BLaER1 treated with 17β-estradiol and CSF1 and Interleukin-3, amounts not matched to agents 10 nM and 100 nM (cell line): ENCODE measurements around the gene UVRAG.

ENCODE experiments used
- H3K27ac ChIP-seq, 11 experiments: shearing (Covaris generic); formaldehyde crosslinking; 2 replicates each; pipeline ENCODE4 v1.8.1; 2022
- H3K27me3 ChIP-seq, 11 experiments: shearing (Covaris generic); formaldehyde crosslinking; 2 replicates each; pipeline ENCODE4 v1.8.1; 2022
- H3K36me3 ChIP-seq, 11 experiments: shearing (Covaris generic); formaldehyde crosslinking; 2 replicates each; pipeline ENCODE4 v1.8.1; 2022
- H3K4me1 ChIP-seq, 10 experiments: shearing (Covaris generic); formaldehyde crosslinking; 2 replicates each; pipeline ENCODE4 v1.8.1; 2022
- H3K4me2 ChIP-seq, 11 experiments: shearing (Covaris generic); formaldehyde crosslinking; 2 replicates each; pipeline ENCODE4 v1.8.1; 2022
- H3K4me3 ChIP-seq, 10 experiments: shearing (Covaris generic); formaldehyde crosslinking; 2 replicates each; pipeline ENCODE4 v1.8.1; 2022
- H3K9ac ChIP-seq, 11 experiments: shearing (Covaris generic); formaldehyde crosslinking; 2 replicates each; pipeline ENCODE4 v1.8.1; 2022
- H3K9me3 ChIP-seq, 11 experiments: shearing (Covaris generic); formaldehyde crosslinking; replicated peaks in 1 of 11; 2 replicates each; pipeline ENCODE4 v1.8.1; 2022
- H4K20me1 ChIP-seq, 11 experiments: shearing (Covaris generic); formaldehyde crosslinking; 2 replicates each; pipeline ENCODE4 v1.8.1; 2022
- Cebpa-rat ChIP-seq, 11 experiments: shearing (Covaris generic); IDR thresholded peaks; 2 replicates each; pipeline ENCODE4 v1.8.1; 2022

UVRAG gene

DNA sequence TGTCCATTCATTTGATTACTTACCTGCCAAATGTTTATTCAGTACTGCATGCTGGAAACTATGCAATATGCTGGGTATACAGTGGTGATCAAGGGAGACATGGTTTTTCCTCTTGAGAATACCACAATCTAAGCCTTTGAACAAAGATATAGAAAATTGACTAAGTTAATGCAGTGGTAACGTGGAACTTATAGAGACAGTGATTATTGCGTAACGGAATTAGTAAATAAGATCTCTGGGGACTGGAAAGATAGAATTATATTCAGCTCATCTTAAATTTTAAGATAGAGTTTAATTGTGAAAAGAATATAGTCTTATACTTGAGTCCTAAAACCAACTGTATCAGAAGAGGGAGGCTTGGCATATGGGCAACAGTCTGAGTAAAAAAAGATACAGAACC is 129.5 kb downstream of the UVRAG start:
- H3K36me3 ChIP-seq: no peaks in the 10 kb centered on the region
- no peak overlapping the region for H3K4me3 ChIP-seq
- H3K9me3 ChIP-seq: no peaks in the 10 kb centered on the region
- H3K4me1 ChIP-seq: peaks cover 27 to 39% (median 33%) of the 10 kb centered on the region in 10 experiments
- peaks cover 7 to 56% (median 22%) of the 10 kb centered on the region in 11 experiments; a peak in 13 of 22 replicates for H4K20me1 ChIP-seq
- H3K27me3 ChIP-seq: no peaks in the 10 kb centered on the region
- 0 out of 22 replicates have a peak overlapping the region, but pooled peaks of 1 of the 11 experiments have one; percentile 64 for H3K4me2 ChIP-seq
- TF ChIP-seq Cebpa-rat (IDR thresholded peaks at IDR 0.05): peak in 3 of 11 experiments; percentile 24 to 54 (median 47); a peak in 3 of 22 replicates
- no peak overlapping the region for H3K27ac ChIP-seq
- no peak overlapping the region for H3K9ac ChIP-seq

DNA sequence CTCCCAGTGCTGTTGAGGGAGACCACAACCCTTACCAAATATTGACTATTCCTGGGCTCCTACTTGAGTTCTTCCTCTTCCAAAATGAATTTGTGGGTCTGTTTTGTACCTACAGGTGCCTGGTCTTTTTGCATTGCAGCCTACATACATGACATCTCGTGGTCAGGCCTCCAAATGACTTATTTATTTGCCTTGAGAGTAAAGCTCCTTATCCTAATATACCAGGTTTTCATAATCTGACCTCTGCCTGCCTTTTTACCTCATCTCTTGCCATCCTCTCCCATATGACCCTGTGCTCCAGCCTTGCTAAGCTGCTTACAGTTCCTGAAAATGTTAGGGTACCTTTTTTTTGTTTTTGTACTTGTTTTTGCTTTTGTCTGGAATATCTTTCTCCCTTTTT is 130.4 kb downstream of the UVRAG start:
- H3K4me2 ChIP-seq: peak overlapping the region; percentile 5 to 82 (median 64); a peak in 16 of 22 replicates
- peaks cover 27 to 39% (median 33%) of the 10 kb centered on the region in 10 experiments for H3K4me1 ChIP-seq
- H3K27ac ChIP-seq: no peak overlapping the region
- H4K20me1 ChIP-seq: peaks cover 7 to 60% (median 22%) of the 10 kb centered on the region in 11 experiments; a peak in 14 of 22 replicates
- no peak overlapping the region for H3K4me3 ChIP-seq
- no peaks in the 10 kb centered on the region for H3K27me3 ChIP-seq
- TF ChIP-seq Cebpa-rat (IDR thresholded peaks at IDR 0.05): no peak
- H3K9ac ChIP-seq: no peak overlapping the region
- H3K9me3 ChIP-seq: no peaks in the 10 kb centered on the region
- no peaks in the 10 kb centered on the region for H3K36me3 ChIP-seq

DNA sequence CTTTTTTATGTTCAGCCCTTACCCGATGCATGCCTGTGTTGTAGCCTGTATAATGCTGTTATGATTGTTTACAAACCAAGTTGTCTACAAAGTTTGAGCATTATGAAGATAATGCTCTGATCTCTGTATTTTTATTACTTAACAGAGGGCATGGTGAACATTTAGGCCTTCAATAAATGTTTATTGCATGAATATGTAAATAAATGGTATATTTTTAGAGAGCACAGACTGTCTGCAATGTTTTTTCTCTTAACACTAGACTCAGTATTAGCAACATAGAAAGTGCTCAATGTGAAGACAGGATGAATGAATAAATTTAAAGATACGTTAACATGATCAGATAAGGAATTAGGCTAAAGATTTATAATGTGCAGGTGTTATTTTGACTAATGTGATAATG is 130.9 kb downstream of the UVRAG start:
- Histone ChIP-seq H3K36me3 (no peaks in the 10 kb centered on the region), H3K27ac (no peak overlapping the region), H3K4me2 (peak overlapping the region; percentile 53 to 82 (median 74); a peak in 18 of 22 replicates), H3K27me3 (no peaks in the 10 kb centered on the region), H4K20me1 (peaks cover 7 to 61% (median 22%) of the 10 kb centered on the region in 11 experiments; a peak in 14 of 22 replicates), H3K9ac (no peak overlapping the region), H3K4me3 (no peak overlapping the region), H3K4me1 (peaks cover 27 to 39% (median 32%) of the 10 kb centered on the region in 10 experiments), H3K9me3 (no peaks in the 10 kb centered on the region)
- TF ChIP-seq Cebpa-rat (IDR thresholded peaks at IDR 0.05): no peak

DNA sequence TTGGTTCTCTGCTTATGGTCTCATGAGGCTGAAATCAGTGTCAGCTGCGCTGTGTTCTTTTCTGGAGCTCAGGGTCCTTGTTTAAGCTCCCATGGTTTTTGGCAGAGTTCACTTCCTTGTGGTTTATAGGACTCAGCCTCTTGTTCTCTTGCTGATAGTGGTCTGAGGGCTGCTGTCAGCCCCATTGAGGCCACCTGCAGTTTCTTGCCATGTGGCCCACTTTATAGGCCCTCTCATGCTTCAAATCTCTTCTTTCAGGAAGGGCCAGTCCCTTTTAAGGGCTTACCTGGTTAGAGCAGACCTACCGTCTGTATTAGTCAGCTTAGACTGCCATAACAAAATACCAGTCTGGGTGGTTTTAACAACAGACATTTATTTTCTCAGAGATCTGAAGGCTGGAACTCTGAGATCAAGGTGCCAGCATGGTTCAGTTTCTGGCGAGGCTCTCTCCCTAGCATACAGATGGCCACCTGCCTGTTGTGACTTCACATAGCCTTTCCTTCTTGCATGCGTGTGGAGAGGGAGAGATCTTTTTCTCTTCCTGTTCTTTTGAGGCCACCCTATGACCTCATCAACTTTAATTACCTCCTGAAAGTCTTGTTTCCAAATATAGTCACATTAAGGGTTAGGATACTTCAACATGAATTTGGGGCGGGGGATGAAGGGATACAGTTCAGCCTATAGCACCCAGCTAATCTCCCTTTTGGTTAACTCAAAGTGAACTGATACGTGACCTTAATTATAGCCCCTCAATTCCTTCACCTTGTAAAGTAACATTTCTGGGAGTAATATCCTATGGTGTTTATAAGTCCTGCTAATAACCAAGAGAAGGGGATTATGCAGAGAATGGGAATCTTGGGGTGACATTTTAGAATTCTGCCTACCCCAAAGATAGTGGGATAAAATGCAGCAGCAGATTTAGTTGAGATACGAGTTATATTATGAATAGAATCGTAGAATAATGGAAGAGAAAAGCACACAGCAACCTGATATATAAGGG is 131.8 kb downstream of the UVRAG start:
- TF ChIP-seq Cebpa-rat (IDR thresholded peaks at IDR 0.05): no peak
- Histone ChIP-seq H3K4me1 (peaks cover 22 to 32% (median 27%) of the 10 kb centered on the region in 10 experiments), H3K4me2 (peak overlapping the region; percentile 53 to 82 (median 74)), H4K20me1 (peaks cover 7 to 56% (median 22%) of the 10 kb centered on the region in 11 experiments; a peak in 14 of 22 replicates), H3K9me3 (no peaks in the 10 kb centered on the region), H3K27ac (peak overlapping the region in 4 of 11 experiments; percentile 1 to 45 (median 20); a peak in 4 of 22 replicates), H3K9ac (peak overlapping the region in 2 of 11 experiments; percentile 7 to 23; a peak in 2 of 22 replicates), H3K36me3 (no peaks in the 10 kb centered on the region), H3K27me3 (no peaks in the 10 kb centered on the region), H3K4me3 (no peak overlapping the region)

DNA sequence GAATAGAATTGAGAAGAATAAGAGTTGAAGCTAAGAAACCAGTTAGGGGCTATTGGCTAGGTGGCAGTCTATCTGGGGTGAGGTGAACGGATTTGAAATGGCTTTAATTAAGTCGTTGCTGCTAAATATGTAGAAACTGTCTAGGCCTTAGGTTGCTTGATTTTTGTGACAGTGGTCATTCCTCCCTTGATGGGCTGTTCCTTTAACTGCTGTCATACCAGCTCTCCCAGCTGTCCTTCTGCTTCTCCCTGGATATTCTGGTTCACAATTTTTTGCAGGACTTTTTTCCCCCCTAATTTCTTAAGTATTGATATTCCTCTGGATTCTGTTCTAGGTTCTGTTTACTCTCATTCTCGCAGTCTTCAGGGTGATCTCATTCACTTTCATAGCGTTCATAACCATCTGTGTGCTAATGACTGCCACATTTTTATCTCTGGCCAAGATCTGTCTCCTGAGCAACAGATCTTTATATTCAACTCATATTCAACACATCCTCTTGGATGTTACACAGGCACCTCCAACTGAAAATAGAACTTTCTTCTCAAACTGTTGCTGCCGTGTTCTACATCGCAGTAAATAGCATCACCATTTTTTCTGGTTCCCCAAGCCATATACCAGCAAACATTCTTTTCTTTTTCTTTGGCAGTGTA is 134.1 kb downstream of the UVRAG start:
- Histone ChIP-seq H4K20me1 (peaks cover 7 to 52% (median 22%) of the 10 kb centered on the region in 11 experiments; a peak in 14 of 22 replicates), H3K9ac (no peak overlapping the region), H3K9me3 (no peaks in the 10 kb centered on the region), H3K4me1 (peaks cover 20 to 32% (median 26%) of the 10 kb centered on the region in 10 experiments), H3K36me3 (no peaks in the 10 kb centered on the region; a peak in 1 of 22 replicates), H3K4me2 (no peak overlapping the region), H3K27ac (no peak overlapping the region), H3K27me3 (no peaks in the 10 kb centered on the region), H3K4me3 (no peak overlapping the region)
- no peak for TF ChIP-seq Cebpa-rat (IDR thresholded peaks at IDR 0.05)

DNA sequence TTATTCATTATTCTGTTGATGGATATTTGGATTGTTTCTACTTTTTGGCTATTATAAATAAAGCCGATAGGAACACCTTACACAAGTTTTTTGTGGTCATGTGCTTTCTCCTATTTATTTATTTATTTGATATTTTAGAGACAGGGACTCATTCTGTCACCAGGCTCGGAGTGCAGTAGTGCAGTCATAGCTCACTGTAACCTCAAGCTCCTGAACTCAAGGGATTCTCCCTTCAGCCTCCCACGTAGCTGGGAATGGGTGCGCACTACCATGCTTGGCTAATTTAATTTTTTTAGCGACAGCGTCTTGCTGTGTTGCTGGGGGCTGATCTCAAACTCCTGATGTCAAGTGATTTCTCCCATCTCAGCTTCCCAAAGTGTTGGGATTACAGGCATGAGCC is 135.1 kb downstream of the UVRAG start:
- Histone ChIP-seq H3K4me2 (no peak overlapping the region), H3K27me3 (no peaks in the 10 kb centered on the region), H3K4me3 (no peak overlapping the region), H3K9ac (no peak overlapping the region), H4K20me1 (peaks cover 7 to 47% (median 21%) of the 10 kb centered on the region in 11 experiments; a peak in 14 of 22 replicates), H3K27ac (no peak overlapping the region), H3K9me3 (no peaks in the 10 kb centered on the region), H3K4me1 (peaks cover 20 to 27% (median 23%) of the 10 kb centered on the region in 10 experiments), H3K36me3 (peaks cover 0 to 7% (median 0%) of the 10 kb centered on the region in 11 experiments; a peak in 4 of 22 replicates)
- TF ChIP-seq Cebpa-rat (IDR thresholded peaks at IDR 0.05): no peak

DNA sequence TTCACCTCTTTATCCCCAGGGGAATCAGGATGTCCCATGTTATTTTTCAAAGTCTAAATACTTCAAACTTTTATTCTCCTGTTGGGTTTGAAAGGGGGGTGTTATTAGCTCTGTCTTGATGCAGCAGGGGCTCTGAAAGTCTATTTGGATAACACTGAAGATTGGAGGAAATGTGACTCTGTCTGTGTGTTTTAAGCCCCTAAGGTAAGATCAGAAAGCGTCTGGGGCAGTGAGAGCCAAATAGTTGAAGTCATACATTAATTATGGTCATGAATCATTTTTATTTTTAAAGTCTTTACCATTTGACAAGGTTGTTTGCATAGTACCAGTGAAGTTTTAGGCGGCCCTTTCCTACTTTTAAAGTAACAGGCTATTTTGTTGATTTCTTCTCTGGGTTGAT is 139.0 kb downstream of the UVRAG start:
- H3K9ac ChIP-seq: no peak overlapping the region

DNA sequence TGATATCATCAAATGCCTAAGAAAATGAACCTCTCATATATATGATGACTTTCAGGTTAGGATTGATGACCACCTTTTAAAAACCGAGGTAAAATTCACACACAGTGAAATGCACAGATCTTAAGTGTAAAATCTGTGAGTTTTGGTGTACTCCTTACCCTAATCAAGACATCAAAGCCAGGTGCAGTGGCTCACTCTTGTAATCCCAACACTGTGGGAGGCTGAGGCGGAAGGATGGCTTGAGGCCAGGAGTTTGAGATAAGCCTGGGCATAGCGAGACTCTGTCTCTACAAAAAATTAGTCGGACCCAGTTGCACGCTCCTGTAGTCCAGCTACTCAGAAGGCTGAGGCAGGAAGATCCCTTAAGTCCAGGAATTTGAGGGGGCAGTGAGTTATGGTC is 140.4 kb downstream of the UVRAG start:
- Histone ChIP-seq H3K27me3 (no peaks in the 10 kb centered on the region), H3K4me1 (peaks cover 0 to 13% (median 4%) of the 10 kb centered on the region in 10 experiments; a peak in 7 of 20 replicates), H3K4me3 (no peak overlapping the region), H3K4me2 (no peak overlapping the region), H3K27ac (no peak overlapping the region), H3K36me3 (peaks cover 0 to 19% (median 6%) of the 10 kb centered on the region in 11 experiments; a peak in 5 of 22 replicates), H3K9me3 (peaks cover 0 to 14% (median 7%) of the 10 kb centered on the region in 11 experiments; a peak in 5 of 22 replicates), H4K20me1 (peaks cover 0 to 10% (median 0%) of the 10 kb centered on the region in 11 experiments; a peak in 4 of 22 replicates), H3K9ac (no peak overlapping the region)
- no peak for TF ChIP-seq Cebpa-rat (IDR thresholded peaks at IDR 0.05)

More for the DNA sequence above, 139.0 kb downstream of the UVRAG start:
- Histone ChIP-seq H3K4me3 (no peak overlapping the region), H3K4me2 (no peak overlapping the region), H3K9me3 (peaks cover 0 to 14% (median 7%) of the 10 kb centered on the region in 11 experiments; a peak in 5 of 22 replicates), H4K20me1 (peaks cover 0 to 15% (median 0%) of the 10 kb centered on the region in 11 experiments; a peak in 4 of 22 replicates), H3K27ac (no peak overlapping the region), H3K4me1 (peaks cover 0 to 3% (median under 1%) of the 10 kb centered on the region in 10 experiments; a peak in 6 of 20 replicates), H3K27me3 (no peaks in the 10 kb centered on the region), H3K36me3 (peaks cover 0 to 19% (median 6%) of the 10 kb centered on the region in 11 experiments; a peak in 5 of 22 replicates)
- no peak for TF ChIP-seq Cebpa-rat (IDR thresholded peaks at IDR 0.05)
